HG03064 (cell line): ENCODE data around the gene TMPRSS6.

ENCODE experiments used
- ATAC-seq: cut with Tn5 transposase; IDR thresholded peaks from one replicate; pipeline ENCODE4 v1.9.1; 2021; ENCODE audit warnings: low read depth; ENCODE audit not compliant: unreplicated experiment

TMPRSS6 gene

DNA sequence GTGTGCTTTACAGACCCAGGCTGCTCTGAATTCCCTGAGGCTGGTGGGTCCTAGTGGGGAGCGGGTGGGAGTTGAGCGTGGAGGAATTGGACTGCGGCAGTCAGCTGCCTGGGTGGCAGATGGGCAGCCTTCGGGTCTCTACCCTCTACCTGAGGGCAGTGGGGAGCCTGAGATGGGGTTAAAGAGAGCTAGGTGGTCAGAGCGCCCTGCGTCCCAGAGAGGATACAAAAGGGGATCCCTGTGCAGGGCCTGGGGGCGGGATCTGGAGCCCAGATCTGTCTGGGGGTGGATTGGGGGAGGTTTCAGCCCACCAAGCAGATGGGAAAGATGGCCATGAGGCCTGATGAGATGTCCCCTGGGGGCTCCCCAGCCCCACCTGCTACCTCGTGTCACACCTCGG lies 39.8 kb downstream of the TMPRSS6 start:
- ATAC-seq, result no peak

DNA sequence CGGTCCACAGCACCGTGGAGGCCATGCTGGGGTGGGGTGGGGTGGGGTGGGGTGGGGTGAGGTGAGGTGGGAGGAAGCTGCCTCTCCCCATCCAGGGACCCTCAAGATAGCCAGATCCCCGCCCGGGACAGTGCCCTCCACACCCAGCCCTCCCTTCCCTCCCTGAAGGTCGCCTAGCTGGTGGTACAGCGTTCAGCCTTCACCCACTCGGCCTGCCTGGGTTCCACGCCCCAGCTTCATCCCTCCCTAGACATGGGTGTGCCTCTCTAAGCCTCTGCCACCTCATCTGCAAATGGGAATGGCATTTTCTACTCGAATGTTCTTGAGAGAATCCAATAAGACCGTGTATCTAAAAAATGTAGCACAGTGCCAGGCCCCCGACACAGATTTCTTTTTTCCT lies 40.2 kb downstream of the TMPRSS6 start:
- ATAC-seq, result no peak

DNA sequence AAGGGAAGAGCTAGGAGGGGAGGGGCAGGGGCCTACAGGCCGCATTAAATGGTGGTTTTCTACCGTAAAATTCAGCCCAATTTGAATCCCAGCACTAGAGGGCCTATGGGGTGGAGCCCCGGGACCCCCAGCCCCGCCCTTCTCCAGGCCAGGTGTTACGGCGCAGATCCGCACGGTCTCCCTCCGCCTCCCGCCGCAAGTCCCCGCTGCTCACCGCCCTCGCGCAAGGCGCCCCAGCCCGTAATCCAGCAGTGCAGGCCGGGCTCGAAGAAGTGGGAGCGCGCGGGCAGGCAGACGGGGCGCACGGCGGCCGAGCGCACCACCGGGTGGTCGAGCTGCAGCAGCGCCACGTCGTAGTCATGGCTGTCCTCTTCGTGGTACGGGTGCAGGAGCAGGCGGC lies 40.7 kb downstream of the TMPRSS6 start:
- no peak for ATAC-seq

DNA sequence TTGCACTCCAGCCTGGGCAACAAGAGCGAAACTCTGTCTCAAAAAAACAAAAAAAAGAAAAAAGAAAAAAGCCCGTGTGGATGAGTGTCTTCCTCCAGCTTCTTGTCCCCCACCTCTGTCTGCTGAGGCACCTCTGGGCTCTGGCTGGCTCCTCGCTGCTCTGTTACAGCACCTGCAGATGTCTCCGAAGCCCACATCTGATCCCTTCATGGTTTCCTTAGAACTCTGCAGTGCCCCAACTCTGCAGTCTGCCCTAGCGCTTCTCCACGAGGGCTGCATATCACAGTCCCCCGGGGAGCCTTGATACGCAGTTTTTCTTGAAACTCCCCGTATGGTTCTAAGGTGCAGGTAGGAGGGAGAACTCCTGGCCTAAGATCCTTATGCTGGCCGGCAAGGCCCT lies 42.1 kb downstream of the TMPRSS6 start:
- no peak for ATAC-seq

DNA sequence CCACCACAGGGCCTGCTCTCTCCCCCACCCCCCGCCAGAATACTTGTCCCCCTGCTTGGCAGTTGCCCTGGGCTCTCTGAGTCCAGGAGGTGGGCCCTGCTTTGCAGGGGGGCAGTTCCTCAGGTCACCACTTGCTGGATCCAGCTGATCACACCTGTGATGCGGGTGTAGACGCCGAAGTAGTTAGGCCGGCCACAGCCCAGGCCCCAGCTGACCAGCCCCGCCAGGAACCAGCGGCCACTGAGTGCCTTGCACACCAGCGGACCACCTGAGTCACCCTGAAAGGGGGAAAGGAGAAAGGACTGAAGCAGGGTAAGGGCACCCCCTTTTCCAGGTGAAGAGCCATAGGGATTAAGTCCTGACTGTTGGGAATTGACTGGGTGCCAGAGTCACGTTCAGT lies 43.6 kb downstream of the TMPRSS6 start:
- no peak for ATAC-seq

DNA sequence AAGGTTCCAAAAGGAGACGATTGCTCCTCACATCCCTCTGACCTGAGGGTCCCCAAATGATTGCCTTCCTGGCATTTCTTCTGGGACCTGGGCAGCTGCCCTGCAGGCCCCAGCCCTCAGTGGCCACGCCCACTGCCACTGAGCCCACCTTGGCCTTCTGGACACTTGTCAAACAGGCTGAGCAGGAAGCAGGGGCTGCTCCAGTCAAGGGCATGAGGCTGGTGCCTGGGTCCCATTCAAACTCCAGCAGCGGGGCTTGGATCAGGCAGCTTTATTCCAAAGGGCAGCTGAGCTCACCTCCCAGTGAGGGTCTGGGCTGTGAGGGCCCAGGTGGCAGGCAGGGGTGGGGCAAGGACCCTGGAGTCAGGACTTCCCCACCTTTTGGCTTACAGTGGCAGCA lies 44.3 kb downstream of the TMPRSS6 start:
- ATAC-seq, result no peak

DNA sequence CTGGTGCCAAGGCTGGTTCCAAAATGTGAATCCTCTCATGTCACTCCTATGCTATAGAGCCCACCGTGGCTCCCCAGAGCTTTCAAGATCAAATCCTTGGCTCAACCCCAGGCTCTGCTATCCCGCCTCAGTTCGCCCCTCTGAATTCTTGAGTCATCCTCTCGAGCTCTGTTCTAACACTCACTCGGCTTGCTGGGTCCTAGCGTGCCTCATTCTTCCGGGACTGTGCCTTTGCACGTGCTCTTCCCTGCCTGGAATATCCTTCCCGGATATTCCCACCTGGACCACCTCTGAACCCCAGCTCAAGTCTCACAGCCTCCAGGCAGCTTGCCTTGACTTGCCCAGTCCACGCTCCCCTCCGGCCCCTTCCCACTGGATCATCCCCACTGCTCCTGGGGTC lies 45.0 kb downstream of the TMPRSS6 start:
- ATAC-seq, result no peak

DNA sequence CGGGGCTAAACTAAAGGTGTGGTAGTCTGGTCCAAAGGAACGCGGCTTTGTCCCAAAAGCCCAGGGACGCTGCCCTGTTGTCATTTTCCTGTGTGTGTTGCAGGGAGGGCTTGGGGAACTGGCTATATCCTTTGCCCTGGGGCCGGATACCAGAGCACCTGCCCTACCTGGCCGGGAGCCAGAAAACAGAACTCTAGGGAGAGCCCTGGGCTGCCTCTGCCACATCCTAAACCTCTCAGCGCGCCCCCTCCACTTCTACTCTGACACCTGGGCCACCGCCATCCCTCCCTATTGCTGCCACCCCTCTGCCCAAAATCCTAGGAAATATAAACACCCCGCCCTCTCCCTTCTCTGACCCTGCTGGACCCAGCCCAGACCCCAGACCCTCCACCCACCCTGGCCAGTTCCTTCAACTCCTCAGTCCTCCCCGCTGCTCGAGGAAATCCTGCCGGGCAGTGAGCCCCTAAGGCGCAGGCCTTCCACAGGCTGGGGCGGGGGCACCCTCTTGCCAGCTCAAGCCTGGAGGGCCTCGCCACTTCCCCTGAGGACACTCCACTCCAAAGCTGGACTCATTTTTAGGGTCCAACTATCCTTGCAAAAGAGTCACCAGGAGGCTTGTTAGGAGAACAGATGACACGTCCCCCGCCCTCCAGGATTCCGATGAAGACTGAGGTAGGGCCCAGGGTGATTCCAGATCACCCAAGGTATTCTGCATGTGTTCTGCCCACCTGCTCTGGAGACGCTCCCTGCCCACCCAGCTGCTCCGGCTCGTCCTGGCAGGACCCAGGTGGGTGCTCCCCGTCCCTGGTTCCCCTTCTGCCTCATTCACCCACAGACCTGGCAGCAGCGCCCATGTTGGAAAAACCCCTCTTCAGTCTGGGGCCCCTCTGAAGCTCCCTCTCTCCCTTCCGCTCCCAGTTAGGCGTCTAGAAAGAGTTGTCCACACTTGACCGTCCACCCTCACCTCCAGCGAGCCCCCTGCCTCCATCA lies 45.8 kb downstream of the TMPRSS6 start:
- ATAC-seq, result no peak

DNA sequence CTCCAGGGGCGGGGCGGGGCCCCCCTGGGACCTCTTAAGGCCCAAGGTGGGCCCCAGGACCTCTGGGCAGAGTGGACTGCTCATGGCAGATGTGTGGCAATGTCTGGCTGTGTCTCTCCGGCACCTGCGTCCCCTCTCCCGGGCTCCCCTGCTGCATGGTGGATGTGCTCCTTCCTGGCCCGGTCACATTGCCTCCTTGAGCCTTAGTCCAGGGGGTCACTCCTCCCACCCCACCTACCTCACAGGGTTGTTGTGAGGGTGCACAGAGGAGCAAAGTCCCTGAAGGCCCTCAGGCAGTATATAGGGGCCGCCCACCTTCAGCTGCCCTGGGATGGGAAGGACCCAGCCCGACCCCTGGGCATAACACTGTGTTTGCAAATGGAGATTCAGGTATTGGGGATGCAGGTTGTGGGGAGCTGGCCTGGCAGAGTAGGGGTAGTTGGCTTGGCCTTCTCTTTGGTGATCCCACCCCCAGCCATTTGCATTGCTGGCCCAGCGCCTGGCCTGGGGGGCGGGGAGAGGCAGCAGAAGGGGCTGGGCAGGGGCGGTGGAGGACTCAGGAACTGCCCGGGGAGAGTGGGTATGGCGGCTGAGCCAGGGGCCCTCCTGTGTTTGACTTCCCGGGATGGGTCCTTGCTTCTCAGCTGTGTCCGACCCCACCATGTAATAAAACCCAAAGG lies 46.7 kb downstream of the TMPRSS6 start:
- no peak for ATAC-seq

DNA sequence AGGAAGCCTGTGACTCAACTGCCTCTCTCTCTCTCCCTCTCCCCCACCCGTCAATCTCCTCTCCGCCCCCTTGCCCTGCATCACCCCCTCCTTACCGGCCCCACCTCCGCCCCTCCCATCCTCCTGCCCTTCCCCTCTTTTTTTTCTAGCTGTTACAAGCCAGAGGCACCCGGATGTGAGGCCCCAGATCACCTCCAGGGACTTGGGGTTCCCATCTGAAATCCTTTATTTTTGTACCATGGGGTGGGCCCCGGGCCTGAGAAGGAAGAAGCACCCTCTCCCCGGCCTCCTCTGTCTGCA lies 47.2 kb downstream of the TMPRSS6 start:
- no peak for ATAC-seq

DNA sequence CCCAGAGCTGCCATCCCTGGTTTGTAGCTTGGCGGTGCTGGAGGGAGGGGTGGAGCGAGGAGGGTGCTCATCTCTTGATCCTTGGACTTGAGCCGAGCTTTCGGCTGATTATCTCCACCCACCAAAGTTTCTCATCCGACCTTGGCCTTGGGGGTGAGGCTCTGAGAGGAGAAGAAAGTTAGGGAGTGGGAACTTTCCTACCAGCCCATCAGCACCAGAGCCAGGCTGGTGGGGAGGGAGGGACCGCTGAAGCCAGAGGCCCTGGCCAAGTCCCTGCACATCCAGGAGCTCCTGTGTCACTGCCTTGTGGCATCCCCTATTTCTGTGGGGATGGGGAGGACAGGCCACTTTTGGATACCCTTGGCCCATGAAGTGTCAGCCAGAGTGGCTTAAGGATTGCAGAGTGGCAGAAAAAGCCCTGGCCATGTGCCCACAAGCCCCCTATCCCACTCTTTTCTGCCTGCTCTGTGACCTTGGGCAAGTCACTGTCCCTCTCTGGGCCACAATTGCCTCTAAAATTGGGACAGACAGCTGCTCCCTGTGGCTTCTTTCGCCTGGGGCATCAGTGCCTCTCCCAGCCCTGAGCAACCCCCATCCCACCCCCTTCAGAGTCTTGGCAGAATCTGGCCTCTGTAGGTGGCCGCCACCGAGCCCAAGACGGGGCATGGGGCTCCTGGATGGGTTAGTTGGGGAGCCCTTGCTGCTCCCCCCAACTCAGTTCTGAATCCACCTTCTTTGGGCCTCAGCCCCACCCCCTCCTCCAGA lies 47.7 kb downstream of the TMPRSS6 start:
- no peak for ATAC-seq

DNA sequence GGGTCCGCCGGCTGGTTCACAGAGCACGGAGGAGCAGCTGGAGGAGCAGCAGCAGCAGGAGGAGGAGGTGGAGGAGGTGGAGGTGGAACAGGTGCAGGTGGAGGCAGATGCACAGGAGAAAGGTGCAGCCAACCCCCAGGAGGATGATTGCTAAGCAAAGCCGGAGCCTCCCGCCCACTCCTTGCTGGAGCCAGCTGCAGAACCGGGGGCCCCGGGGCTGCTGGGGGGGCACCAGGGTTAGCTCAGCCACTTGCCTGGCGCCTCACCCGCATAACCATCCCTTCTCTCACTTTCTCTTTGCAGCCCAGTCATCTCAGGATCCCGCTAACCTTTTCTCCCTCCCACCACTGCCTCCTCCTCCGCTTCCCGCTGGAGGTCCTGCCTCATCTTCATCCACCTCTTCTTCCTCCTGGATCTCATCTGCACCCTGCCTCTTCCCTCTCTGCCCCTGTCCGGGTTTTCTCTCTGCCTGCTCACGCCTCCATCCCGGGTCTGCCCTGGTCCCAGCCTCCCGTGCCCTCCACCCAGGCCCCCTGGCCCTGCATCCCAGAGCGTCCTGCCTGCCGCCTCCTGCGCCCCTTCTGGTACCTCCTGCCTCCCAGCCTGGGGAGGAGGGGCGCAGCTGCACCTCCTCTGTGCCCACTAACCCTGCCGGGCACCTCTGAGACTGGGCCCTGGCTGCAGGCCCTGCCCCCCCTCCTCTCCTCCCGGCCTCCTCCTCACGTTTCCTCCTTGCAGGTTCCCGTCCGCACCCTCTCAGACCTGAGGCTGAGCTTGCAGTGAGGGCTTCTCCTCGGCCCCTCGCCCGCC lies 48.5 kb downstream of the TMPRSS6 start:
- no peak for ATAC-seq

DNA sequence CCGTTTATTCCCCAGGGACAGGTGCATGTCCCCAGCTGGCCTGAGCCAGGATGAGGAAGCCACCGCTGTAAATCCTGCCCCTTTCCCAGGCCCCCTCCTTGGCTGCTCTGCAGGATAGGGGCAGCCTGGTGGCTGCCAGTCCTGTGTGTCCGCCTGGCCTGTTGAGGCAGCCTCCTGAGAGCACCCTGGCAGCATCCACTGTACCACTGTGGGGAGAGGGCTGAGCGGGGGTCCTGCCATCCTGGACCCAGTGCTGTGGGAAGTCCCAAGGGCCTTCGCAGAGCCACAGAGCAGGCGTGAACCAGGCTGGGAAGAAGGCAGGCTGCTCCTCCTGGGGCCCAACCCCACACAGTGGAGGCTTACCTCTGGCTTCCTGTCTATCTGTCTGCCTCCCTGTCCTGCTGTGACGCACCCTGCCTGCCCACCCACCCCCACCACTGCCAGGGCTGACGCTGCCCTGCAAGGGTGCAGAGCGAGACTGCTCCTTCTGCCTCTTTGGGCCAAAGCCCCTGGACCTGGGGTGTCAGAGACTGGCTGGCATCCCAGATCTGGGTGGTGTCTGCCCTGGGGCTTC lies 49.5 kb downstream of the TMPRSS6 start:
- ATAC-seq, result no peak

DNA sequence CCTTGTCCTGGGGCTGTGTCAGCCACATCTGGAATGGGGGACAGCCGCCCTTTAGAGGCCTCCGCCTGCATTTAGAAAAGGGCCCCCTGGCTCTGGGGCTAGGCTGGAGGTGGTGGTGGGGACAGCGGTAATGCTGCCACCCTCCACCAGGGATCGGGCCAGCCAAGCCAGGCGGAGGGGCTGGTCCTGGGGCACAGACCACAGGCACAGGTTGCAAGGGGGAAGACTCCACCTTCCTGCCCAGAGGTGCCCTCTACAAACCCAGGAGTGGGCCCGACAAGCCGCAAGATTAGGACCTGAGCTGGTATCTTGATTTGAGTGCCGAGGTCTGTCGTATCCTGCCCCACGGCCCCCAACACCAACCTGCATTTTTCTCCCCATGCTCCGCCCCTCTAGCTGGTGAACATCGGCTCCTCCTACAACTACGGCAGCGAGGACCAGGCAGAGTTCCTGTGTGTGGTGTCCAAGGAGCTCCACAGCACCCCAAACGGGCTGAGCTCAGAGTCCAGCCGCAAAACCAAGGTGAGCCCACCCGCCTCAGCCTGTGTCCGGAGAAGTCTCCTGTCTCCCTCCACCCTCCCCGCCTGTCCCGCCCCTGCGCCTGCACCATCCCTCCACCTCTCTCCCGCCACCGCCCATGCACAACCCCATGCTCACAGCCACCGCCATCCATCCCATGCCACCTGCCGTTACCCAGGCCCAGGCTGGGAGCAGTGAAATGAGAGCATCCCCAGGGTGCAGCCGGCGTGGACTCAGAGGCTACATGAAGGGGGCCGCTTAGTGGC lies 50.4 kb downstream of the TMPRSS6 start:
- ATAC-seq, result no peak

DNA sequence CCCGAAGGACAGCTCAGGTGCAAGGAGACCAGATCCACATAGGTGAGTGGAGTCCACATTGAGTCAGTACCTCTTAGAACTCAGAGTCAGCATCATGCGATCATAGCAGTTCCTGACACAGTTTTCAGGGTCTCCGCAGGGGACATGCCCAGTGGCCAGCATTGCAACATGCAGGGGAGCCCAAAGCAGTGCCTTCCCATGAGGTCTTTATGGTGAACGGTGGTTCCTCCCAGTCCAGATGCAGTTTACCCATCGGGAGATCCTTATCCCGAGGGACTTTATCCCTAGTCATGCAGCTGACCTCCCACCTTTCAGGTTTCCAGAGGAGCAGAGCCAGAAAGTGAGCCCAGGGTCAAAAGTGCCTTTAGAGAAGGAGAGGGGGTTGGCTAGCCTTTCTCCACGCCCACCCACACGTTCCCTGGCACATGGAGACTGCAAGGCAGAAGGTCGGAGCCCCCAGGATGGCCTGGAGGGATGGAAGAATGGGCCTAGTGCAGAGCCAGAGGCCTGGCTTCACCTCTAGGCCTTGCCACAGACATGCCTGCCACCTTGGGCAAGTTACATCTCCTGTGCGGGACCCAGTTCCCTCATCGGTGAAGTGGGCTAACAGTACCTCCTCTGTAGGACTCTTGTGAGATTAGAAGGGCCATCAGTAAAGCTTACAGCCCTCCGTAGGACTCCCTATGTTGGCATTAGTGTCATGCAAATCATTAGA lies 51.6 kb downstream of the TMPRSS6 start:
- ATAC-seq, result no peak

DNA sequence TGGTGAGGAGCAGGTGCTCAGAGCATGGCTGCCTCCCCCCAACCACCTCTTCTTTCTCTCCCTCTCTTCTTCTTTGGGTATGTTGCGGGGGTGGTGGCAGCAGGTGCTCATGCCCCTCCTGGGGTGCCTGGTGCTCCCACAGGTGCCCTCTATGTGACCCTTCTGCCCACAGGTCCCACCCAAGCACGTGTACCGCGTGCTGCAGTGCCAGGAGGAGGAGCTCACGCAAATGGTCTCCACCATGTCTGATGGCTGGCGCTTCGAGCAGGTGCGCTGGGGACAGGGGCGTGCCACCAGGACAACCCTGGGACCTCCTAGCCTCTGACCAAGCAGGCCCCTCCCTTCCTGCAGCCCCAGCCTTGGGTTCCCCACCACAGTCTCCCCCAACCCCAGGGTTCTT lies 52.3 kb downstream of the TMPRSS6 start:
- ATAC-seq, result no peak

DNA sequence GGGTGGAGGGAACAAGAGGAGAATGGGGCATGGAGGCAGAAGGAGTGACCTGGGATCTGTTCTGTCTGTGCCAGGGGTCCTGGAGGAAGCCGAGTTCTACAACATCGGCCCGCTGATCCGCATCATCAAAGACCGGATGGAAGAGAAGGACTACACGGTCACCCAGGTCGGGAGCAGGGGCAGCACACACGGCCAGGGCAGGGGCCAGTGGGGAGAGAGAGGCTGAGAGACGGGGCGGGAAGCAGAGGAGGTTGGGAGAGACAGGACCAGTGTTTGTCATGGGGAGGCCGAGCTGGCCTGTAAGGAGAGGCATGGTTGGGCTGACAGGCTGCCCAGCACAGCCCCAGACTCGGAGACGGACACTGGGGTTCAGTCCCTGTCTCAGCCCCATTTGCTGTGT lies 53.3 kb downstream of the TMPRSS6 start:
- ATAC-seq, result no peak

DNA sequence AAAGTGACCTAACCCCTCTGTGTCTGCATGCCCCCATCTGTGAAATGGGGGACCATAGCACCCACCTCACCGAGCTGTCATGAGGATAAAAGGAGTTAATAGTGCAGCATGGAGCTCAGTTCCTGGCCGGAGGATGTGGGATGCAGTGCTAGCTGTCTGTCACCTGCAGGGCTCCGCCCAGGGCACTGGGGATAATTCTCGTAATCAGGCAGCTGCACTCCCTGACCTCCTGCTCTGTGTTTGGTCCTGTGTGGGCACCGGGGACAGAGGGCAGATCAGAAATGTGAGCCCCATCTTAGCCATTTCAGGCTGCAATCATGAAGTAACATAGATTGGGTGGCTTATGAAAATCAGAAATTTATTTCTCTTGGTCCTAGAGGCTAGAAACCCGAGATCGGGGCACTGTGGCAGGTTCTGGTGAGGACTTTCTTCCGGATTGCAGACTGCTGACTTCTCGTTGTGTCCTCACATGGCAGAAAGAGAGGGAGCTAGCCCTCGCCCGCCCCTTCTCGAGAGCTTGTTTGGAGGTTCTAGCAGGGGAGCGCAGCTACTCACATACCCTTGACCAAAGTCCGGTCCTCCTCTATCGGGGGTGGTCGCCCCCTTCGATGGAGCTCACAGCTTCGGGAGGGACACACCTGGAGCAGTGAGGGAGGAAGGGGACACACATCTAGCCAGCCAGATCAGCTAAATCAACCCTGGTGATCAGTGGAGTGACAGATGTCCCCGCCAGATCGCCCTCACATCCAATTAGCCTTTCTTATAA lies 54.7 kb downstream of the TMPRSS6 start:
- no peak for ATAC-seq
